IPS DF 19.7 (cell line): ENCODE results near the gene HTRA1.

Source experiments
- DNase-seq: peaks from one replicate; pipeline ENCODE4 v3.0.0-alpha.2; 2013; ENCODE audit warnings: low read depth, low spot score

Gene HTRA1

GRCh38 chr10:122553341-122553740 is 92.0 kb downstream of the HTRA1 start:
- no peak for DNase-seq

DNA sequence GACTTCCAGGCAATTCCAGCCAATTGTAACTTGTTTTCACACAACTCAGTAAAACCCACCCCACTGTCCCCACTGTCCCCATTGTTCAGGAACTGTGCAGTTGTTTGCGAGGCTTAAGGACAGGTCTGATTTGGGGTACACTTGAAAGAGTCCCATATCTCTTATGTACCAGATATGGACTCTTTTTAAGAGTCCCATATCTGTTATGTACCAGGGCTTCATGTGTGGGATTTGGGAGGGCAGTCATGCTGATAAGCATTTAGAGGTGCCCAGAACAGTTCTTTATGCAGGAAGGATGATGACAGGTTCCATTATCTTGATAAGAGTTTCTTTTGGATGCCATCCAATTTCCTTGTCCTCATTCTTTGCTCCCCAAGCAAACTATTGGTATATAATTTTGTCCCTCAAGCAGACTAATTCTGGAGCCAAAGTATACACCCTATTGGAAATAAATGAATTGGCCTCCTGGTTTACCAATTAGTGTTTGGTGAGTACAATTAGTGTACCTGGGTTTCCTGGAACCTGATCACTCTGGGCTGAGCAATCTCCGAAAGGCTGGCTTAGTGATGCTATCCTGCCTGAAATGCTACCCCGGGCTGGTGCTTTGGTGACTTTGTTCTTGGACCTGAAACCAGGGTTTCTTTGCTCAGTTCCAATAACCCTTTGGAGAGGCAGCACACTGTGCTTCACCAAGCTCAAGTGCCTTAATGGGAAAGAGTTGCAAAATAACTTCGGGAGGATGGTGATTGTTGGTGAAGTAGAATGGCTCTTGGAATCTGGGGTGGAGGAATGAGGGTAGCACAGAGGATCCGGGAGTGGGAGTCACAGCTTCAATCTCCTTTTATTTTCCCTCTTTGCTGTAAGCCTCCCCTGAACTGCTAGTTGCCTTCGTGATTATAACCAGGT is 93.0 kb downstream of the HTRA1 start:
- no peak for DNase-seq

GRCh38 chr10:122555442-122555841 is 94.1 kb downstream of the HTRA1 start:
- no peak for DNase-seq

DNA sequence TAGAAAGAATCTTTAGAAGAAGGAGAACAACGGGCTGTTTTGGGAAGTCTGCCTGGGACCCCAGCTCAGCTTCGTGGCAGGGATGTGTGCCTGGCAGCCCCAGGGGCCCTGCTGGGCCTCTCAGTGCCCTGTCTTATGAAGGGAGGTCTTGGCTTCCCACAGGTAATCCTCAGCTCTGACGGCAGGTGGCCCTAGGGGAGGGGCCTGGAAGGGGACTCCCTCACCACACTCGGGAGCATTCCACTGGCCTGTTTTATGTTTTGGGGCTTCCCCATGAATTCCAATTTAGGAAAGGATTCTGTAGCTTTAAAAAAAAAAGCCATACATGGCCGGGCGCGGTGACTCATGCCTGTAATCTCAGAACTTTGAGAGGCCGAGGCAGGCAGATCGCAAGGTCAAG is 96.2 kb downstream of the HTRA1 start:
- no peak for DNase-seq

- no peak for DNase-seq
Observed at GRCh38 chr10:122558452-122558851, 97.1 kb downstream of the HTRA1 start.

- no peak for DNase-seq
Observed at GRCh38 chr10:122559228-122559627, 97.9 kb downstream of the HTRA1 start.

- DNase-seq = no peak
Observed at GRCh38 chr10:122560279-122560804, 99.0 kb downstream of the HTRA1 start, which contains the start of gene DMBT1. DMBT1 (plus strand) TSS chr10:122560754; CDS start chr10:122560771, 17 bp downstream.

- DNase-seq = no peak
Observed at GRCh38 chr10:122561212-122561611, 99.9 kb downstream of the HTRA1 start.

DNA sequence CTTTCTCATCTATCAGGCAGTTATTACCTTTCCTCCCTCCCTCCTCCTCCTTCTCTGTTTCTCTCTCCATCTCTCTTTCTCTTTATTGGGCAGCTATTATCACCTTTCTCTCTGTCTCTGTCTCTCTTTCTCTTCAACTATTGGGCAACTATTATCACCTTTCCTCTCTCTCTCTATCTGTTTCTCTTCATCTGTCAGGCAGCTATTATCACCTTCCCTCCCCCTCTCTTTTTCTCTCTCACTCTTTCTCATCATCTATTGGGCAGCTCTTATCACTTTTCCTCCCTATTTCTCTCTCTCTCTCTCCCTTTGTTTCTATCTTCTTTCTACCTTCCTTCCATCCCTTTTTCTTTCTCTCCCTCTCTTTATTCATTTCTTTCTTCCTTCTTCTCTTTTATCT is 100.4 kb downstream of the HTRA1 start:
- no peak for DNase-seq
